HG03469 (cell line): ENCODE measurements around the gene GSX1.
"Not testable (repeated sequence)": the region's sequence is repeated elsewhere in the genome, so short reads cannot be mapped to it uniquely, and the experiment has no call there.

ENCODE experiments used
- ATAC-seq: cut with Tn5 transposase; IDR thresholded peaks from one replicate; pipeline ENCODE4 v1.9.1; 2021; ENCODE audit warnings: mild to moderate bottlenecking, moderate library complexity, moderate number of reproducible peaks; ENCODE audit not compliant: unreplicated experiment

Gene GSX1

GRCh38 chr13:27793507-27794367 lies 1.5 kb downstream of the GSX1 start:
- no peak for ATAC-seq

- ATAC-seq, result no peak
Observed at GRCh38 chr13:27794368-27794691, 2.0 kb downstream of the GSX1 start.

- no peak for ATAC-seq
Observed at GRCh38 chr13:27794921-27795717, 2.8 kb downstream of the GSX1 start.

- ATAC-seq, result no peak
Observed at GRCh38 chr13:27795718-27796019, 3.4 kb downstream of the GSX1 start.

GRCh38 chr13:27796544-27797227 lies 4.4 kb downstream of the GSX1 start:
- ATAC-seq, result no peak

GRCh38 chr13:27797228-27797624 lies 4.9 kb downstream of the GSX1 start:
- ATAC-seq, result no peak

- no peak for ATAC-seq
Observed at GRCh38 chr13:27806744-27807387, 14.6 kb downstream of the GSX1 start.

- ATAC-seq, result no peak
Observed at GRCh38 chr13:27808851-27809550, 16.7 kb downstream of the GSX1 start.

- ATAC-seq, result no peak
Observed at GRCh38 chr13:27810009-27810408, 17.7 kb downstream of the GSX1 start.

- ATAC-seq, result no peak
Observed at GRCh38 chr13:27810461-27810860, 18.2 kb downstream of the GSX1 start.

GRCh38 chr13:27813826-27814225 lies 21.5 kb downstream of the GSX1 start:
- no peak for ATAC-seq

GRCh38 chr13:27817832-27818231 lies 25.5 kb downstream of the GSX1 start:
- not testable (repeated sequence) for ATAC-seq

- no peak for ATAC-seq
Observed at GRCh38 chr13:27820524-27821482, 28.5 kb downstream of the GSX1 start.

GRCh38 chr13:27821566-27821965 lies 29.3 kb downstream of the GSX1 start:
- no peak for ATAC-seq

GRCh38 chr13:27822258-27822872 lies 30.1 kb downstream of the GSX1 start:
- ATAC-seq, result no peak

GRCh38 chr13:27822873-27823311 lies 30.6 kb downstream of the GSX1 start:
- no peak for ATAC-seq

- ATAC-seq, result no peak
Observed at GRCh38 chr13:27824121-27824520, 31.8 kb downstream of the GSX1 start.

GRCh38 chr13:27825072-27825471 lies 32.8 kb downstream of the GSX1 start:
- no peak for ATAC-seq
